SIG-M5 treated with dmso at 0.1 percent for 504 hours (cell line): ENCODE data around the gene ERCC6.

ENCODE experiments used
- DNase-seq: peaks from one replicate; lab custom pipeline; 2025; ENCODE audit not compliant: unreplicated experiment; lab: John Stamatoyannopoulos, UW

Gene ERCC6

DNA sequence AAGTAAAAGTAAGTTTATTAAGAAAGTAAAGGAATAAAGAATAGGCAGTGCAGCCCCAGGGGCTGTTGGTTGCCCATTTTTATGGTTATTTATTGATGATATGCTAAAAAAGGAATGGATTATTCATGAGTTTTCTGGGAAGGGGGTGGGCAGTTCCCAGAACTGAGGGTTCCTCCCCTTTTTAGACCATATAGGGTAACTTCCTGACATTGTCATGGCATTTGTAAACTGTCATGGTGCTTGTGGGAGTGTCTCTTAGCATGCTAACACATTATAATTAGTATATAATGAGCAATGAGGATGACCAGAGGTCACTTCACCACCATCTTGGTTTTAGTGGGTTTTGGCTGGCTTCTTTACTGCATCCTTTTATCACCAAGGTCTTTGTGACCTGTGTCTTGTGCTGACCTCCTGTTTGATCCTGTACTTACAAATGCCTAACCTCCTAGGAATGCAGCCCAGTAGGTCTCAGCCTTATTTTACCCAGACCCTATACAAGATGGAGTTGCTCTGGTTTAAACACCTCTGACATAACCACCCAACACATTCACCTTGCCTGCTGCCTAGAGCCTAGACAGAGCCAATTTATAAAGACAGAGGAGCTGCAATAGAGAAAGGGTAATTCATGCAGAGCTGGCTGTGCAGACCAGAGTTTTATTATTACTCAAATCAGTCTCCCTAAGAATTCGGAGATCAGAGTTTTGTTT, 10.9 kb upstream of the ERCC6 start:
- DNase-seq = no peak

GRCh38 chr10:49543604-49544003, 4.7 kb upstream of the ERCC6 start:
- DNase-seq = no peak

GRCh38 chr10:49542353-49542752, 3.4 kb upstream of the ERCC6 start:
- no peak for DNase-seq

DNA sequence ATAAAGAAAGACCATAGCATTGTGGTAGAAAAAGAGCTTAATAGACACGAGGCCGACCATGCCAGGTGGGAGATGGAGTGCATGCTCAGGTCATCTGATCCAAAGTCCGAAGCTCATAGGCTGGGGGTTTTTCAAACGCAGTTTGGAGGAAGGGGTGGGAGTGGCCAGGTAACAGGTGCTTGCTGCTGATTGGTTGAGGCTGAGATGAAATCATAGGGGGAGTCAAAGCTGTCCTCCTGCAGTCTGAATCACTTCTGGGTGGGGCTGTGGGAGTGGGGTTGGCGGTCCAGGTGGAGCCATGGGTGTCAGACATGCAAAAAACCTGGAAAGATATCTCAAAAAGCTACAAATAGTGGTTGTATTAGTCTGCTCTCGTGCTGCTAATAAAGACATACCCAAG, 2.8 kb upstream of the ERCC6 start:
- no peak for DNase-seq

DNA sequence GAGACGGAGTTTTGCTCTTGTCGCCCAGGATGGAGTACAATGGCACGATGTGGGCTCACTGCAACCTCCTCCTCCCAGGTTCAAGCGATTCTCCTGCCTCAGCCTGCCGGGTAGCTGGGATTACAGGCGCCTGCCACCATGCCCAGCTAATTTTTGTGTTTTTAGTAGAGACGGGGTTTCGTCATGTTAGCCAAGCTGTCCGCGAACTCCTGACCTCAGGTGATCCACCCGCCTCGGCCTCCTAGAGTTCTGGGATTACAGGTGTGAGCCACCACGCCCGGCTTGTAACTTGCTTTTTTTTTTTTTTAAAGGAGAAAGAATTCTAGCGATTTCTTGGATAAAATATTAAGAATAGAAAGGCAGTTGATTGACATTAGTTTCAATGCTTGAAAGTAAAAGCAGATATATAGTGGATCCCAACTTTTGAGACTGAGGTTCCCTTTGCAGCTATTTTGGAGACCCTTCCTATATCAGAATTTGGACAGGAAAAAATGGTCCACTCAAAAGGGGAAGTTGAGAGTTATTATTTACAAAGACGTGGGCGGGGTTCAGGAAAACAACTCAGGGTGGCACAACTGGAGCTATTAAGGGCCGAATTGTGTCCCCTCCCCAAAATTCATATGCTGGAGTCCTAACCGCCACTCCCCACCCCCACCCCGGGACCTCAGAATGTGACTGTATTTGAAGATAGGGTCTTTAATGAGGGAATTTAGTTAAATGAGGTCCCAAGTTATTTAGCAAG, 1.3 kb upstream of the ERCC6 start:
- DNase-seq = no peak

DNA sequence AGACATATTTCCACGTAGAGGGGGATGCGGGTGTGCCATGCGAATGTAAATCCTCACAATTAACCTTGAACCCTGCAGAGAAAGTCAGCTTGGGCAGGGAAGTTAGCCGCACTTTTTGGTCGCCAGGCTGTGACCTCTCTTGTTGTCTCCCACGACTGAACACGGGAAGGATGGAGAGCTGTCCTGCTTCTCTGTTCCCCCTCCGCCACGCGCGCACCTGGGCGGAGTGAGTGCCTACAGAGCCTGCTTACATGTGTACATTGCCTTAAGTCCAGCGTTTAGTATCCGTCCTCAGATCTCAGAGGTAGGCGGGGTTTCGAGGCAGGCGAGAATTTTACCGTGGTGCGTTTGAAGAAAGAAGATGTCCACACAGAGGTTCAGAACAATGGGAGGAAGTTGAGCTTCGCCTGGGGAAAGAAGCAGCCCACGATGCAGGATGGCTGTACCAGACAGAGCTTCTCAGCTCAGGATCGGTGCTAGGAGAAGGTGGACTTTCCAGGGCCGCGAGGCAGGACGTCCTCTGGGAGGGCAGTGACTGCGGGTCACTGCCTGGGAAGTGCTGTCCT, 482 bp upstream of the ERCC6 start:
- DNase-seq = peak; percentile 33

GRCh38 chr10:49534670-49535381, 4.1 kb downstream of the ERCC6 start:
- DNase-seq = peak; percentile 30

GRCh38 chr10:49532461-49532860, 6.5 kb downstream of the ERCC6 start:
- DNase-seq = no peak

- no peak for DNase-seq
Observed at GRCh38 chr10:49528977-49529506, 9.9 kb downstream of the ERCC6 start.

GRCh38 chr10:49527850-49528249, 11.1 kb downstream of the ERCC6 start:
- DNase-seq = no peak

DNA sequence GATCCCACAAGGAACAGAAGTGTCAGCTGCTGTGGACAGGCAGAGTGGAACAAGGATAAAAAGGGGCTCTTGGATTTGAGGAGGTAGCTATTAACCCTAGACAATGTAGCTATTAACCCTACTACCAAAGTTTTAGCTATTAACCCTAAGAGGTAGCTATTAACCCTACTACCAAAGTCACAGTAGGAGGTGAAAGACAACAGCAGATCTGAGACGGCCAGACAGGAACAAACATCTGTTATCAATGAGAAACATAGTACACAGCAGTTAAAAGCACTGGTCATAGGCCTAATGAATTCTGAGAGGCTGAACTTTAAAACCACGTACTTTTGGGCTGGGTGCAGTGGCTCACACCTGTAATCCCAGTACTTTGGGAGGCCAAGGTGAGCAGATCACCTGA, 11.9 kb downstream of the ERCC6 start:
- DNase-seq = no peak

- peak; percentile 78 for DNase-seq
Observed at GRCh38 chr10:49526619-49527018, 12.3 kb downstream of the ERCC6 start.

DNA sequence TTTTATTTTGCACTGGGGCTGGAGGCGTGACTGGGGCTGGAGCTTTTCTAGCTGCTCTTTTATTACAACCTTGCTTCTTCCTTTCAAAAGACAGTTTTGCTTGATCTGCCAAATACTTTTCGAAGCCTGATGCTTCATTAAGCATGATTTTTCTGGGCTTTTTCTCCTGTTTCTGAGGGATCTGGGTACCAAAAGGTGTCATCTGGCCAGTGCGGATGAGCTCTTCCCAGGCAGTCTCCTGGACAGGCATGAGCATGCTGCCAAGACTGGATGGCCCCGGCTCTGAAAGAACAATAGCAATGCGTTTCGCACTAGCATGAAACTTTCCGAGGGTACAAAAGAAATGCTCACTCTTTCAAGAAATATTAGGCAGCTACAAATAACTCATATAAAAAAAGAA, 14.4 kb downstream of the ERCC6 start:
- no peak for DNase-seq

DNA sequence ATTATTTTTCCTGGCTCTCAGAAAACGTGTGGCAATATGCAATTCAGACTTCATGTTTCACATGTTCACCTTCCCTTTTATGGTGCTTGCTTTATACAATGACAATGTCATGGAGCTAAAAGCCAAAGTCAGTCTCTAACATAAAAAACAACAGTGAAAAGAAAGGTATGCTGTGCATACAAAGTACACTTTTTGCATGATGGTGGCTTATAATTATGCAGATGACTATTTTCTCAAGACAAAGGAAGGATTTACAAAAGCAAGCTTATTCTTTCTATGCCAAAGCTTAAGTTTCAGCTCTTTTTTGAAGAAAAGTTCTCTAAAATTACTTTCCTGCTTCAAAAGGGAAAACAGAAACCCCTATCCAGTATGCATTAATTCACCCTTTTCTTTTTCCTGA, 15.6 kb downstream of the ERCC6 start:
- no peak for DNase-seq

GRCh38 chr10:49521062-49521461, 17.9 kb downstream of the ERCC6 start:
- DNase-seq = no peak

- no peak for DNase-seq
Observed at GRCh38 chr10:49520122-49520775, 18.7 kb downstream of the ERCC6 start.

DNA sequence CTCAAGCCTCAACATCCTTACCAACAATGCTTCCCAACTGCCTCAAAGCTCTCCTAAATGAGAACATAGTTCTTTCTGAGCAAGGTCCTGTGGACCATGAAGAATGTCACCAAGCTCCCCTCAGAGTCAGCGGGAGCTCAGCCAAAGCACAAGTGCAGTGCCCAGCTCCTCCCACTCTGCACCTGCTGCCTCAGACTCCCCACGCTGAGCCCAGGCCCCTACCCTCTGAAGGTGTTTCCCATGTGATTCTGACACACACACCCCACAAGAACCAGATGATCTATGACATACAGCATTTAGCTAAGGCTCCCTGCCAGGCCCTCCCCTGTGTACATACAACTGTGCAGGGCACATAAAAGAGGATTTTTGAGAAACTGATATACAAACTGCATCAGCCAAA, 19.2 kb downstream of the ERCC6 start:
- DNase-seq = no peak

GRCh38 chr10:49518982-49519578, 19.8 kb downstream of the ERCC6 start:
- peak; percentile 23 for DNase-seq

DNA sequence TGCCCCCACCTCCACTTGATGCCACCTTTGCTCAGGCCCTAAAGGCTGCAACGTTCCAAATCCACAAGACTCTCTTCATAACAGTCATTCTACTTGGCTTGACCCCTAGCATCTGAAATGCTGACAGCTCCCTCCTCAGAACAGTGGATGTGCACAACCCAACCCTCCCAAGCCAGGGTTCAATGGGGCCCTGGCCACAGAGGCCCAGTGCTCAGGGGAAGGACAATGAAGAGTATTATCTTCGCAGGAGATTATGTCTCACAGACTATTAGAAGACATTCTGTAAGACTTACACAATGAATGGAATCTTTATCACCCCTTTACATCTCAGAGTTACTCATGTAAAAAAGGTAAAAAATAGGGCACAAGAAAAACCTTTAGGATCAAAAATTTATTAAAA, 20.4 kb downstream of the ERCC6 start:
- DNase-seq = no peak

DNA sequence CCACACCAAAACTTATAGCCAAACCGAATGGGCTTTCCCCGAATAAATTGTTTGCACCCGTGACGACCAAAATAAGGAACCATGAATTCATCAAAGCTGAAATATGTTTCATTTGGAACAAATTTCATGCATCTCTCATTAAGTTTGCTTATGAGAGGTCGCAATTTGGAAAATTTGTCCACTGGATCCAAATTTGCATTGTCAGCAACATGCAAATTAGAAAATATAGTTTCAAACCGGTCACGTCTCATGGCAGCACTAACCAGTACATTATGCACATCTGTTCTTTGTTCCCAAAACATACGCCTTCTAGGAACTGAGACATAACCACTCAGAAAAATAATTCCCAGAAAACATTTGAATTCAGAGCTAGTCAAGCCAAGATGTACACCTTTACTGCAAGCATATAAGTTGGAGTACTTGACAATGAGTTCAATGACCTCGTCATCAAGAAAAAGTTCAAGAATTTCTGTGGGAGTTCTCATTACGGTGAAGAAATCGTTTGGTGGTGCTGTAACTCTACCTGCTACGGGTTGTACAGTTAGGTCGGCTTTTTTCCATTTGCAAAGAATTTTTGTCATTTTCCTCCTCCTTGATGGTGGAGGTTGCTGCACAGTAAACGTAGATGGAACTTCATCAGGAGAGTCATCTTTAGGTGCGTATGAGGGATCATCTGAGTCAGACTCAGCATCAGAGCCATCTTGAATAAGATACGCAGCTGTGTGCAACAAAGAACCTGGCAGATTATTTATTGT, 22.5 kb downstream of the ERCC6 start:
- DNase-seq = no peak
